SK-N-SH treated with all-trans-retinoic acid at 6 μM for 48 hours (cell line): ENCODE measurements around the gene ANKS1A.

ENCODE experiments used
- ATAC-seq: fragments of 200-7000 bp; cut with Tn5 transposase; 3 replicates; pipeline ENCODE4 v1.9.1; 2020; ENCODE audit warnings: mild to moderate bottlenecking, moderate library complexity
- ARNTL ChIP-seq: fragments of 450-650 bp; formaldehyde crosslinking; IDR thresholded peaks from 2 replicates; pipeline ENCODE4 v1.5.0; 2020; ENCODE audit warnings: low read depth, mild to moderate bottlenecking, moderate library complexity, borderline replicate concordance
- BACH2 ChIP-seq: fragments of 250-450 bp; sonication (Bioruptor Pico); IDR thresholded peaks from 2 replicates; pipeline ENCODE4 v1.9.0; 2021; ENCODE audit warnings: mild to moderate bottlenecking, borderline replicate concordance
- CSDC2 ChIP-seq: fragments of 250-450 bp; sonication (Bioruptor Pico); IDR thresholded peaks from 2 replicates; pipeline ENCODE4 v1.5.0; 2020; ENCODE audit warnings: mild to moderate bottlenecking, moderate library complexity
- ESRRG ChIP-seq: fragments of 250-450 bp; sonication (Bioruptor Pico); IDR thresholded peaks from 2 replicates; pipeline ENCODE4 v1.6.1; 2021; ENCODE audit warnings: mild to moderate bottlenecking
- GLIS3 ChIP-seq: fragments of 250-450 bp; sonication (Bioruptor Pico); IDR thresholded peaks from 2 replicates; pipeline ENCODE4 v1.5.0; 2020; ENCODE audit warnings: mild to moderate bottlenecking, moderate library complexity
- ISL1 ChIP-seq: fragments of 250-450 bp; sonication (Bioruptor Pico); IDR thresholded peaks from 2 replicates; pipeline ENCODE4 v2.1.2; 2022; ENCODE audit warnings: mild to moderate bottlenecking, moderate library complexity
- OSR1 ChIP-seq: fragments of 250-450 bp; sonication (Bioruptor Pico); IDR thresholded peaks from 2 replicates; pipeline ENCODE4 v1.8.0; 2022; ENCODE audit warnings: moderate library complexity, mild to moderate bottlenecking, inconsistent platforms
- PPARA ChIP-seq: fragments of 250-450 bp; sonication (Bioruptor Pico); IDR thresholded peaks from 2 replicates; pipeline ENCODE4 v1.5.0; 2020; ENCODE audit warnings: mild to moderate bottlenecking, borderline replicate concordance
- RARB ChIP-seq: fragments of 250-450 bp; sonication (Bioruptor Pico); IDR thresholded peaks from 2 replicates; pipeline ENCODE4 v1.8.0; 2021; ENCODE audit warnings: mild to moderate bottlenecking, moderate library complexity
- SNAI2 ChIP-seq: fragments of 250-450 bp; sonication (Bioruptor Pico); IDR thresholded peaks from 2 replicates; pipeline ENCODE4 v1.5.0; 2020; ENCODE audit warnings: mild to moderate bottlenecking, moderate library complexity
- ZC3H10 ChIP-seq: fragments of 250-450 bp; sonication (Bioruptor Pico); IDR thresholded peaks from 2 replicates; pipeline ENCODE4 v1.5.1; 2021; ENCODE audit warnings: mild to moderate bottlenecking, moderate library complexity
- ZFP30 ChIP-seq: fragments of 450-650 bp; formaldehyde crosslinking; IDR thresholded peaks from 2 replicates; pipeline ENCODE4 v1.5.0; 2022; ENCODE audit warnings: mild to moderate bottlenecking, moderate library complexity
- ZNF565 ChIP-seq: fragments of 450-650 bp; formaldehyde crosslinking; conservative IDR thresholded peaks from 2 replicates; pipeline ENCODE4 v1.5.0; 2020; ENCODE audit warnings: low read depth, mild to moderate bottlenecking, moderate library complexity
- ZNF70 ChIP-seq: fragments of 450-650 bp; formaldehyde crosslinking; IDR thresholded peaks from 2 replicates; pipeline ENCODE4 v1.5.0; 2020; ENCODE audit warnings: mild to moderate bottlenecking, moderate library complexity
- ZNF8 ChIP-seq: fragments of 450-650 bp; formaldehyde crosslinking; IDR thresholded peaks from 2 replicates; pipeline ENCODE4 v1.5.0; 2020; ENCODE audit warnings: mild to moderate bottlenecking, moderate library complexity
- TF ChIP-seq, protein P1 (sequence below): fragments of 250-450 bp; sonication (Bioruptor Pico); IDR thresholded peaks from 2 replicates; pipeline ENCODE4 v1.5.0; 2020; ENCODE audit warnings: mild to moderate bottlenecking, moderate library complexity
- TF ChIP-seq, protein P2 (sequence below): fragments of 250-450 bp; sonication (Bioruptor Pico); IDR thresholded peaks from 2 replicates; pipeline ENCODE4 v1.5.1; 2020; ENCODE audit warnings: low read depth, mild to moderate bottlenecking, moderate library complexity
- TF ChIP-seq, protein P3 (sequence below): fragments of 250-450 bp; sonication (Bioruptor Pico); IDR thresholded peaks from 2 replicates; pipeline ENCODE4 v1.8.0; 2020; ENCODE audit warnings: mild to moderate bottlenecking, moderate library complexity, borderline replicate concordance
- TF ChIP-seq, protein P4 (sequence below): fragments of 250-450 bp; sonication (Bioruptor Pico); IDR thresholded peaks from 2 replicates; pipeline ENCODE4 v1.5.1; 2021; ENCODE audit warnings: mild to moderate bottlenecking, moderate library complexity
- TF ChIP-seq, protein P5 (sequence below): fragments of 250-450 bp; sonication (Bioruptor Pico); IDR thresholded peaks from 2 replicates; pipeline ENCODE4 v1.8.0; 2021; ENCODE audit warnings: low read depth, mild to moderate bottlenecking, moderate library complexity, borderline replicate concordance

ANKS1A gene

DNA sequence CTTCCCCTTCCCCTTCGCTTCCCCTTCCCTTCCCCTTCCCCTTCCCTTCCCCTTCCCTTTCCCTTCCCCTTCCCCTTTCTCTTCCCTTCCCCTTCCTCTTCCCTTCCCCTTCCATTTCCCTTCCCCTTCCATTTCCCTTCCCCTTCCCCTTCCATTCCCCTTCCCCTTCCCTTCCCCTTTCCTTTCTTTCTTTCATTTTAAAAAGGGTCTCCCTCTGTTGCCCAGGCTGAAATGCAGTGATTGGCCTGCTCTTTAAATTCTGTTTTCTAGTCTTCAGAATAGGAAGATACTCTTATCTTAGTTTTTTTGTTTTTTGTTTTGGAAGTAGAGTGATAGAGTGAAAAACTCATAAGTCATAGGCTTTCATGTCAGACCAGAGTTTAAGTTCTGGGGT lies 85.2 kb downstream of the ANKS1A start:
- TF ChIP-seq, protein P1, sequence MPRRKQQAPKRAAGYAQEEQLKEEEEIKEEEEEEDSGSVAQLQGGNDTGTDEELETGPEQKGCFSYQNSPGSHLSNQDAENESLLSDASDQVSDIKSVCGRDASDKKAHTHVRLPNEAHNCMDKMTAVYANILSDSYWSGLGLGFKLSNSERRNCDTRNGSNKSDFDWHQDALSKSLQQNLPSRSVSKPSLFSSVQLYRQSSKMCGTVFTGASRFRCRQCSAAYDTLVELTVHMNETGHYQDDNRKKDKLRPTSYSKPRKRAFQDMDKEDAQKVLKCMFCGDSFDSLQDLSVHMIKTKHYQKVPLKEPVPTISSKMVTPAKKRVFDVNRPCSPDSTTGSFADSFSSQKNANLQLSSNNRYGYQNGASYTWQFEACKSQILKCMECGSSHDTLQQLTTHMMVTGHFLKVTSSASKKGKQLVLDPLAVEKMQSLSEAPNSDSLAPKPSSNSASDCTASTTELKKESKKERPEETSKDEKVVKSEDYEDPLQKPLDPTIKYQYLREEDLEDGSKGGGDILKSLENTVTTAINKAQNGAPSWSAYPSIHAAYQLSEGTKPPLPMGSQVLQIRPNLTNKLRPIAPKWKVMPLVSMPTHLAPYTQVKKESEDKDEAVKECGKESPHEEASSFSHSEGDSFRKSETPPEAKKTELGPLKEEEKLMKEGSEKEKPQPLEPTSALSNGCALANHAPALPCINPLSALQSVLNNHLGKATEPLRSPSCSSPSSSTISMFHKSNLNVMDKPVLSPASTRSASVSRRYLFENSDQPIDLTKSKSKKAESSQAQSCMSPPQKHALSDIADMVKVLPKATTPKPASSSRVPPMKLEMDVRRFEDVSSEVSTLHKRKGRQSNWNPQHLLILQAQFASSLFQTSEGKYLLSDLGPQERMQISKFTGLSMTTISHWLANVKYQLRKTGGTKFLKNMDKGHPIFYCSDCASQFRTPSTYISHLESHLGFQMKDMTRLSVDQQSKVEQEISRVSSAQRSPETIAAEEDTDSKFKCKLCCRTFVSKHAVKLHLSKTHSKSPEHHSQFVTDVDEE = no peak
- no peak for TF ChIP-seq SNAI2 (CRISPR knock-in tag)
- TF ChIP-seq OSR1 (CRISPR knock-in tag) = no peak
- no peak for TF ChIP-seq RARB (CRISPR knock-in tag)
- TF ChIP-seq ZNF565 (CRISPR knock-in tag) = no peak
- no peak for TF ChIP-seq PPARA (CRISPR knock-in tag)
- no peak for TF ChIP-seq ZFP30
- TF ChIP-seq ZNF8 (CRISPR knock-in tag) = no peak
- TF ChIP-seq BACH2 (CRISPR knock-in tag) = no peak
- TF ChIP-seq, protein P2, sequence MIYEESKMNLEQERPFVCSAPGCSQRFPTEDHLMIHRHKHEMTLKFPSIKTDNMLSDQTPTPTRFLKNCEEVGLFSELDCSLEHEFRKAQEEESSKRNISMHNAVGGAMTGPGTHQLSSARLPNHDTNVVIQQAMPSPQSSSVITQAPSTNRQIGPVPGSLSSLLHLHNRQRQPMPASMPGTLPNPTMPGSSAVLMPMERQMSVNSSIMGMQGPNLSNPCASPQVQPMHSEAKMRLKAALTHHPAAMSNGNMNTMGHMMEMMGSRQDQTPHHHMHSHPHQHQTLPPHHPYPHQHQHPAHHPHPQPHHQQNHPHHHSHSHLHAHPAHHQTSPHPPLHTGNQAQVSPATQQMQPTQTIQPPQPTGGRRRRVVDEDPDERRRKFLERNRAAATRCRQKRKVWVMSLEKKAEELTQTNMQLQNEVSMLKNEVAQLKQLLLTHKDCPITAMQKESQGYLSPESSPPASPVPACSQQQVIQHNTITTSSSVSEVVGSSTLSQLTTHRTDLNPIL (CRISPR knock-in tag) = no peak
- ATAC-seq = no peak

DNA sequence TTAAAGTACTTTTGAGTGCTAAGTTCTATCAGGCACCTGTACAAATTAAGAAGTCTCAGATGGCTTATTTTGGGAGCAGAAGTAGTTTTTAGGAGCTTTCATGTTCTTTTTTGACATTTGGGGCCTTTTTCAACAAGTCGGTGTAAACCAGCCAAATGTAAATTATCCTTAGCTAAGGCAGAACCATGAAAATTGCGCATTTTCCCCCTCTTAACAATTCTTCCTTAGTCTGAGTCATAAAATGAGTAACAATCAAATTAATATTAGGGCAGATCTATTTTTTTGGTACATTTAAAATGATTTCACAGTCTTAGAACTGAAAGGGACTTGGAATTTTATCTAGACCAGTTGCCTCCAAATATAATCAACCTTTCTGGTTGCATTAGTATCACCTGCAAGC lies 87.2 kb downstream of the ANKS1A start:
- TF ChIP-seq, protein P3, sequence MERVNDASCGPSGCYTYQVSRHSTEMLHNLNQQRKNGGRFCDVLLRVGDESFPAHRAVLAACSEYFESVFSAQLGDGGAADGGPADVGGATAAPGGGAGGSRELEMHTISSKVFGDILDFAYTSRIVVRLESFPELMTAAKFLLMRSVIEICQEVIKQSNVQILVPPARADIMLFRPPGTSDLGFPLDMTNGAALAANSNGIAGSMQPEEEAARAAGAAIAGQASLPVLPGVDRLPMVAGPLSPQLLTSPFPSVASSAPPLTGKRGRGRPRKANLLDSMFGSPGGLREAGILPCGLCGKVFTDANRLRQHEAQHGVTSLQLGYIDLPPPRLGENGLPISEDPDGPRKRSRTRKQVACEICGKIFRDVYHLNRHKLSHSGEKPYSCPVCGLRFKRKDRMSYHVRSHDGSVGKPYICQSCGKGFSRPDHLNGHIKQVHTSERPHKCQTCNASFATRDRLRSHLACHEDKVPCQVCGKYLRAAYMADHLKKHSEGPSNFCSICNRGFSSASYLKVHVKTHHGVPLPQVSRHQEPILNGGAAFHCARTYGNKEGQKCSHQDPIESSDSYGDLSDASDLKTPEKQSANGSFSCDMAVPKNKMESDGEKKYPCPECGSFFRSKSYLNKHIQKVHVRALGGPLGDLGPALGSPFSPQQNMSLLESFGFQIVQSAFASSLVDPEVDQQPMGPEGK (CRISPR knock-in tag) = no peak
- TF ChIP-seq ZNF8 (CRISPR knock-in tag) (no peak), ZNF565 (CRISPR knock-in tag) (no peak), ZFP30 (no peak), RARB (CRISPR knock-in tag) (no peak), ARNTL (no peak), CSDC2 (CRISPR knock-in tag) (no peak), ZNF70 (CRISPR knock-in tag) (no peak), ZC3H10 (CRISPR knock-in tag) (no peak), ISL1 (CRISPR knock-in tag) (no peak), GLIS3 (no peak), ESRRG (no peak)
- TF ChIP-seq, protein P4, sequence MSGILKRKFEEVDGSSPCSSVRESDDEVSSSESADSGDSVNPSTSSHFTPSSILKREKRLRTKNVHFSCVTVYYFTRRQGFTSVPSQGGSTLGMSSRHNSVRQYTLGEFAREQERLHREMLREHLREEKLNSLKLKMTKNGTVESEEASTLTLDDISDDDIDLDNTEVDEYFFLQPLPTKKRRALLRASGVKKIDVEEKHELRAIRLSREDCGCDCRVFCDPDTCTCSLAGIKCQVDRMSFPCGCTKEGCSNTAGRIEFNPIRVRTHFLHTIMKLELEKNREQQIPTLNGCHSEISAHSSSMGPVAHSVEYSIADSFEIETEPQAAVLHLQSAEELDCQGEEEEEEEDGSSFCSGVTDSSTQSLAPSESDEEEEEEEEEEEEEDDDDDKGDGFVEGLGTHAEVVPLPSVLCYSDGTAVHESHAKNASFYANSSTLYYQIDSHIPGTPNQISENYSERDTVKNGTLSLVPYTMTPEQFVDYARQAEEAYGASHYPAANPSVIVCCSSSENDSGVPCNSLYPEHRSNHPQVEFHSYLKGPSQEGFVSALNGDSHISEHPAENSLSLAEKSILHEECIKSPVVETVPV = no peak
- TF ChIP-seq, protein P2 (CRISPR knock-in tag) = no peak
- TF ChIP-seq, protein P5, sequence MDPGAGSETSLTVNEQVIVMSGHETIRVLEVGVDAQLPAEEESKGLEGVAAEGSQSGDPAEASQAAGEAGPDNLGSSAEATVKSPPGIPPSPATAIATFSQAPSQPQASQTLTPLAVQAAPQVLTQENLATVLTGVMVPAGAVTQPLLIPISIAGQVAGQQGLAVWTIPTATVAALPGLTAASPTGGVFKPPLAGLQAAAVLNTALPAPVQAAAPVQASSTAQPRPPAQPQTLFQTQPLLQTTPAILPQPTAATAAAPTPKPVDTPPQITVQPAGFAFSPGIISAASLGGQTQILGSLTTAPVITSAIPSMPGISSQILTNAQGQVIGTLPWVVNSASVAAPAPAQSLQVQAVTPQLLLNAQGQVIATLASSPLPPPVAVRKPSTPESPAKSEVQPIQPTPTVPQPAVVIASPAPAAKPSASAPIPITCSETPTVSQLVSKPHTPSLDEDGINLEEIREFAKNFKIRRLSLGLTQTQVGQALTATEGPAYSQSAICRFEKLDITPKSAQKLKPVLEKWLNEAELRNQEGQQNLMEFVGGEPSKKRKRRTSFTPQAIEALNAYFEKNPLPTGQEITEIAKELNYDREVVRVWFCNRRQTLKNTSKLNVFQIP (CRISPR knock-in tag) = no peak
- TF ChIP-seq, protein P1 = no peak
- TF ChIP-seq, all 23 proteins: peak for 0
- no peak for ATAC-seq
